LNCaP clone FGC (cell line): Measurements from ENCODE around the gene AOPEP.

Experiments
- DNase-seq: peaks from one replicate; pipeline ENCODE4 v3.0.0-alpha.2; 2011; ENCODE audit warnings: low read depth
- H3K4me3 ChIP-seq: 2 replicates; pipeline ENCODE4 v1.5.1; 2011; ENCODE audit warnings: mild to moderate bottlenecking, low read depth, low read length, control low read depth
- TF ChIP-seq, protein P1 (sequence below): IDR thresholded peaks from 2 replicates; pipeline ENCODE4 v1.5.1; 2012; ENCODE audit warnings: mild to moderate bottlenecking; ENCODE audit not compliant: control insufficient read depth, insufficient read depth; ENCODE audit errors: extremely low read depth

Gene AOPEP

DNA sequence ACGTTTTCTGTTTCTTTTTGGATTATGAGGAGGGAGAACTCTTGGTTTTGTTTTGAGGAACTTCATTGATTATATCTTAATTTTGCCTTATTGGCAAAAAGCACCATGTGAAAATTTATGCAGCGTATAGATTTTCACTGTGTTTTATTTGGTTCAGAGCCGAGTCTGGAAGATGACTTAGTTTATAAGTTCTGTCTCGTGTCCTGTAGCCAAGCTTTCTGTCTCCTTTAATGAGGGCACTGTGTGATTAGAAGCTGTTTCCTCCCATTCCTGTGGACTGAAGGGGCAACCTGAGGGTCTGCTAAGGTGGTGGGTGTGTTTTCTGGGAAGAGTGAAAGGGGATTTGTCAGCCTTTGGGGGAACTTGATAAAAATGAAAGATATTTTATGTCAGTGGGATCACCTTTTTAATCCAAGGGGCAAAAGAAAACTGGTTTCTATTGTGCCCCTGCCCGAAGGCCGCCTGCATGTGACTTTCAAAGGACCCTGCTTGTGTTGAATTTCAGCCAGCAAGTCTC is 328.9 kb downstream of the AOPEP start:
- DNase-seq = no peak
- TF ChIP-seq, protein P1, sequence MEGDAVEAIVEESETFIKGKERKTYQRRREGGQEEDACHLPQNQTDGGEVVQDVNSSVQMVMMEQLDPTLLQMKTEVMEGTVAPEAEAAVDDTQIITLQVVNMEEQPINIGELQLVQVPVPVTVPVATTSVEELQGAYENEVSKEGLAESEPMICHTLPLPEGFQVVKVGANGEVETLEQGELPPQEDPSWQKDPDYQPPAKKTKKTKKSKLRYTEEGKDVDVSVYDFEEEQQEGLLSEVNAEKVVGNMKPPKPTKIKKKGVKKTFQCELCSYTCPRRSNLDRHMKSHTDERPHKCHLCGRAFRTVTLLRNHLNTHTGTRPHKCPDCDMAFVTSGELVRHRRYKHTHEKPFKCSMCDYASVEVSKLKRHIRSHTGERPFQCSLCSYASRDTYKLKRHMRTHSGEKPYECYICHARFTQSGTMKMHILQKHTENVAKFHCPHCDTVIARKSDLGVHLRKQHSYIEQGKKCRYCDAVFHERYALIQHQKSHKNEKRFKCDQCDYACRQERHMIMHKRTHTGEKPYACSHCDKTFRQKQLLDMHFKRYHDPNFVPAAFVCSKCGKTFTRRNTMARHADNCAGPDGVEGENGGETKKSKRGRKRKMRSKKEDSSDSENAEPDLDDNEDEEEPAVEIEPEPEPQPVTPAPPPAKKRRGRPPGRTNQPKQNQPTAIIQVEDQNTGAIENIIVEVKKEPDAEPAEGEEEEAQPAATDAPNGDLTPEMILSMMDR = no peak

GRCh38 chr9:95055851-95056551 is 329.5 kb downstream of the AOPEP start:
- H3K4me3 ChIP-seq = peak overlapping the region; percentile 13; the same call in 1 of the 2 replicates
- no peak for DNase-seq
- TF ChIP-seq, protein P1 = no peak

More for the DNA sequence above, 328.9 kb downstream of the AOPEP start:
- H3K4me3 ChIP-seq = peak overlapping the region; percentile 13; the same call in 1 of the 2 replicates

GRCh38 chr9:95057101-95057500 is 330.6 kb downstream of the AOPEP start:
- no peak for DNase-seq
- no peak overlapping the region for H3K4me3 ChIP-seq
- TF ChIP-seq, protein P1 = no peak

DNA sequence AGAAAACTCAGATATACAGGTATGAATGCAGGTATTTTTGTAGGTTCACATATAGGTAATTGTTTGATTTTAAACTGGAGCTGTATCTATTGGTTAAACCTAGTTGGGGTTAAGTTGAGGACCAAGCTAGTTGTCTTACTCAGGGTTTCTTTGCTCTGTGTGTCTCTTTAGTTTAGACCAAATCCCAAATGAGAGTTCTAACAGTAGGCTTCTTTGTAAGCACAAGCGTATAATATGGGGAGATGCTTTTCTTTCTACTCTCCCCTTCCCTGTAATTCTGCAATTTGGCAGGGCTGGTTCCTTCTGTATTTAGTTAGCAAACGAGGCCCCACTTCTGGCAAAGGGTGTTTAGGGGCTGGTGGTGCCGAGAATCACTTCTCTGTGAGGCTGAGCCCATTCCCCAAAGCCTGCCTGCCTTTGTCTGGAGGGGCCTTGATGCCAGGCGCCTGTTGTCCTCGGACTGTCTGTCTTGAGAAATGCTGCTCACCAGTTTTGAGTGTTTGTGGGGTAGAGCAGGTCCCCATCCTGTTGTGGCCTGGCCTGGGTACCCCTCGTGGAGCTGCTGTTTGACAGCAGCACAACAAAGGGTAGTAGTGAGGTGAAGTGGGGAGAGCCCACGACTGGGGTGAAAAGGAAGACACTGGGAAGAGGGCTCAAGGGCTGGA is 331.8 kb downstream of the AOPEP start:
- TF ChIP-seq, protein P1 = no peak
- no peak for DNase-seq
- no peak overlapping the region for H3K4me3 ChIP-seq

DNA sequence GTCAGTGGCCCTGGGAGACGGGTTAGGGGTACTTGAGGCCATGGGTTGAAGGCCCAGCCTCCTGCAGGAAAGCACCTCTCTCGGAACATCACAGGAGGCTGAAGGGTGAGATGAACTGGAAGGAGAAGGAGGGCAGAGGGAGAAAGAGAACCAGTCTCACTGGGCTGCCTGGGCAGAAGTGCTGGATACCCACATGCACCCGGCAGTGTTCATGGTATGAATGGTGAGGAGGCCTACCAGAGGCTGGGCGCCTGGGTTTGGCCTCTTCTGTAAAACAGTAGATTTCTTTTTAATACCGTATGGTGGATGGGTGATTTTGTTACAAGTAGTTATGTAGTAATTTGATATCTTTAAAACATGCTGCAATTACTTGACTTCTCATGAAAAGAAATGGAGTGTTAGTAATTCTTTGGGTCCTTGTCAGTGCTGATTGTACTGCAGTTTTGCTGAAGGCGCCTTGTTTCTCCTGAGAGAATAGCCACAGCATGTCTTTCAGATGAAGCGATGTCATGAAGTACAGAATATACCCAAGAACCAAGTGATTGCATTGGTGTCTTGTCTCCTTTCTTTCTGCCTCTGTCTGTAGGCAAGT is 332.4 kb downstream of the AOPEP start:
- DNase-seq = no peak
- H3K4me3 ChIP-seq = no peak overlapping the region
- TF ChIP-seq, protein P1 = no peak

GRCh38 chr9:95060234-95060633 is 333.7 kb downstream of the AOPEP start:
- no peak for DNase-seq
- TF ChIP-seq, protein P1 = no peak
- no peak overlapping the region for H3K4me3 ChIP-seq
